H1 (cell line): ENCODE data around the gene ACSM3.

Experiments used
- ATF3 ChIP-seq: IDR thresholded peaks from 2 replicates; pipeline ENCODE4 v1.6.1; 2011; ENCODE audit warnings: low read depth, mild to moderate bottlenecking, low read length; ENCODE audit not compliant: insufficient read depth
- EP300 ChIP-seq, 2 experiments: IDR thresholded peaks; 1 replicate in 1 of 2; 2 replicates in 1 of 2; pipeline ENCODE4 v1.6.1; 2011 to 2012; ENCODE audit warnings: low read depth in 2 of 2, low read length in 2 of 2, mild to moderate bottlenecking in 2 of 2, borderline replicate concordance in 1 of 2, inconsistent platforms in 1 of 2, moderate library complexity in 1 of 2
- EZH2 ChIP-seq: fragments of 200-600 bp; sonication (generic); IDR thresholded peaks from 2 replicates; pipeline ENCODE4 v1.7.1; 2012; ENCODE audit warnings: low read depth, mild to moderate bottlenecking, moderate library complexity, low read length, inconsistent platforms; ENCODE audit not compliant: severe bottlenecking

GRCh38 chr16:20720251-20720650, 43.6 kb upstream of the ACSM3 start:
- no peak for TF ChIP-seq EP300 (IDR thresholded peaks at IDR 0.05; ENCODE audit: borderline replicate concordance in 1 of 2, low read depth in 2 of 2, low read length in 2 of 2)
- TF ChIP-seq EZH2, result no peak
- no peak for TF ChIP-seq ATF3
